Suprapubic skin (tissue), 4 donors: ENCODE measurements around the gene PLA2G6. TPM values are rescaled to one million over a fixed set of nuclear protein-coding genes. Genes with fewer than 3 reads are reported as not detected.

Experiments
- DNase-seq, 2 donors: peaks; one replicate each; pipeline ENCODE4 v3.0.0-alpha.2; 2019; ENCODE audit warnings: low spot score in 2 of 2
- H3K27ac ChIP-seq: fragments of 200-600 bp; sonication (generic); one replicate; pipeline ENCODE4 v1.5.1; 2019
- H3K27me3 ChIP-seq: fragments of 200-600 bp; sonication (generic); one replicate; pipeline ENCODE4 v1.5.1; 2019
- H3K36me3 ChIP-seq: fragments of 200-600 bp; sonication (generic); one replicate; pipeline ENCODE4 v1.5.1; 2019
- H3K4me1 ChIP-seq: fragments of 200-600 bp; sonication (generic); one replicate; pipeline ENCODE4 v1.5.1; 2019
- H3K4me3 ChIP-seq: fragments of 200-600 bp; sonication (generic); one replicate; pipeline ENCODE4 v1.5.1; 2019; ENCODE audit warnings: mild to moderate bottlenecking
- H3K9me3 ChIP-seq: fragments of 200-600 bp; sonication (generic); one replicate; pipeline ENCODE4 v1.5.1; 2019
- CTCF ChIP-seq, 2 donors: fragments of 200-600 bp in 1 of 2; fragments of 450-650 bp in 1 of 2; sonication (generic) in 1 of 2; IDR thresholded peaks; one replicate each; pipeline ENCODE4 v1.5.1; 2016 to 2019; ENCODE audit warnings: antibody characterized with exemption in 2 of 2, mild to moderate bottlenecking in 1 of 2, moderate library complexity in 1 of 2
- EP300 ChIP-seq: sonication (generic); formaldehyde crosslinking; IDR thresholded peaks from one replicate; pipeline ENCODE4 v1.6.1; 2017; ENCODE audit warnings: antibody characterized with exemption
- POLR2A ChIP-seq, 2 donors: fragments of 450-650 bp; IDR thresholded peaks; one replicate each; pipeline ENCODE4 v1.6.1; 2017; ENCODE audit warnings: antibody characterized with exemption in 2 of 2, mild to moderate bottlenecking in 2 of 2, moderate library complexity in 2 of 2
- POLR2AphosphoS5 ChIP-seq, 3 donors: sonication (generic); formaldehyde crosslinking; IDR thresholded peaks; one replicate each; pipeline ENCODE4 v1.6.1; 2017; ENCODE audit warnings: antibody characterized with exemption in 3 of 3
- WGBS: methylation state at CpG from one replicate; pipeline ENCODE4 v1.1.5; 2018; 5-methylcytosine and 5-hydroxymethylcytosine counted together
- total RNA-seq, 4 donors: library from RNA; depleted of rRNA; stranded (reverse); fragments of >200 nt; gene quantifications; one replicate each; pipeline ENCODE4 v1.1.0, GENCODE V29; 2016

Gene PLA2G6
- total RNA-seq, 4 donors from 2014 or later, result 49.7 to 178 (median 92.9) TPM

GRCh38 chr22:38097557-38098409, 83.8 kb downstream of the PLA2G6 start:
- H3K27ac ChIP-seq, result no peak overlapping the region
- H3K4me1 ChIP-seq, result peaks cover 11% of the 10 kb centered on the region
- TF ChIP-seq POLR2A (IDR thresholded peaks at IDR 0.05) (no peak), CTCF (IDR thresholded peaks at IDR 0.05) (peak in 1 of 2 donors; percentile 17)
- no peaks in the 10 kb centered on the region for H3K36me3 ChIP-seq
- H3K9me3 ChIP-seq, result no peaks in the 10 kb centered on the region
- no peaks in the 10 kb centered on the region for H3K27me3 ChIP-seq
- WGBS, result 69% methylated on average over 26 of the region's 32 CpGs
- DNase-seq, result no peak
- H3K4me3 ChIP-seq, result no peak overlapping the region

GRCh38 chr22:38097058-38097457, 84.6 kb downstream of the PLA2G6 start:
- no peak overlapping the region for H3K4me3 ChIP-seq
- H3K4me1 ChIP-seq, result peaks cover 11% of the 10 kb centered on the region
- 89% methylated on average over 15 of the region's 15 CpGs for WGBS
- TF ChIP-seq POLR2A (IDR thresholded peaks at IDR 0.05), result no peak
- TF ChIP-seq POLR2AphosphoS5 (IDR thresholded peaks at IDR 0.05), result no peak
- TF ChIP-seq EP300, result no peak
- no peak for TF ChIP-seq CTCF (IDR thresholded peaks at IDR 0.05)
- H3K9me3 ChIP-seq, result no peaks in the 10 kb centered on the region
- no peaks in the 10 kb centered on the region for H3K27me3 ChIP-seq
- DNase-seq, result no peak
- no peaks in the 10 kb centered on the region for H3K36me3 ChIP-seq
- no peak overlapping the region for H3K27ac ChIP-seq

GRCh38 chr22:38089474-38089851, 92.2 kb downstream of the PLA2G6 start:
- Histone ChIP-seq H3K36me3 (peaks cover 8% of the 10 kb centered on the region), H3K27ac (no peak overlapping the region), H3K4me3 (peak overlapping the region; percentile 44), H3K27me3 (peaks cover 8% of the 10 kb centered on the region), H3K9me3 (no peaks in the 10 kb centered on the region), H3K4me1 (peaks cover 13% of the 10 kb centered on the region)
- WGBS, result 21% methylated on average over 6 of the region's 34 CpGs
- DNase-seq, result no peak
- no peak for TF ChIP-seq EP300
- TF ChIP-seq POLR2AphosphoS5 (IDR thresholded peaks at IDR 0.05), result no peak
- TF ChIP-seq POLR2A (IDR thresholded peaks at IDR 0.05), result no peak
- TF ChIP-seq CTCF (IDR thresholded peaks at IDR 0.05), result no peak

- WGBS, result 69% methylated on average over 2 of the region's 85 CpGs
- H3K27me3 ChIP-seq, result peaks cover 8% of the 10 kb centered on the region
- peaks cover 8% of the 10 kb centered on the region for H3K36me3 ChIP-seq
- H3K9me3 ChIP-seq, result no peaks in the 10 kb centered on the region
- no peak for DNase-seq
- no peak overlapping the region for H3K27ac ChIP-seq
- peak overlapping the region; percentile 44 for H3K4me3 ChIP-seq
- TF ChIP-seq POLR2AphosphoS5 (IDR thresholded peaks at IDR 0.05) (no peak), CTCF (IDR thresholded peaks at IDR 0.05) (no peak), EP300 (no peak), POLR2A (IDR thresholded peaks at IDR 0.05) (no peak)
- H3K4me1 ChIP-seq, result peaks cover 13% of the 10 kb centered on the region
Measured at GRCh38 chr22:38088629-38089473, 92.8 kb downstream of the PLA2G6 start.

- Histone ChIP-seq H3K4me3 (no peak overlapping the region), H3K27me3 (peaks cover 9% of the 10 kb centered on the region)
- WGBS, result 88% methylated on average over 12 of the region's 12 CpGs
Measured at GRCh38 chr22:38087855-38088254, 93.8 kb downstream of the PLA2G6 start.

More at GRCh38 chr22:38087855-38088254, 93.8 kb downstream of the PLA2G6 start:
- H3K27ac ChIP-seq, result no peak overlapping the region
- H3K4me1 ChIP-seq, result peaks cover 15% of the 10 kb centered on the region
- H3K36me3 ChIP-seq, result peaks cover 8% of the 10 kb centered on the region
- TF ChIP-seq POLR2AphosphoS5 (IDR thresholded peaks at IDR 0.05) (no peak), CTCF (IDR thresholded peaks at IDR 0.05) (no peak), POLR2A (IDR thresholded peaks at IDR 0.05) (no peak), EP300 (no peak)
- H3K9me3 ChIP-seq, result no peaks in the 10 kb centered on the region
- no peak for DNase-seq
